Liver (tissue), 3 donors: ENCODE measurements around the gene UNC93B1.

Experiments
- ATF3 ChIP-seq: IDR thresholded peaks from 2 replicates; pipeline ENCODE4 v1.6.1; 2016; ENCODE audit warnings: antibody characterized with exemption
- CTCF ChIP-seq: fragments of 150-350 bp; IDR thresholded peaks from 2 replicates; pipeline ENCODE4 v1.5.1; 2017; ENCODE audit warnings: improper control_type of control experiment, low read depth, low read length; ENCODE audit not compliant: missing input control
- EGR1 ChIP-seq, 2 donors: IDR thresholded peaks; 2 replicates each; pipeline ENCODE4 v1.6.1; 2016 to 2018; ENCODE audit warnings: antibody characterized with exemption in 2 of 2, low read depth in 2 of 2
- GABPA ChIP-seq, 2 donors: IDR thresholded peaks in 1 of 2; conservative IDR thresholded peaks in 1 of 2; 2 replicates each; pipeline ENCODE4 v1.6.1; 2016; ENCODE audit warnings: antibody characterized with exemption in 2 of 2, mild to moderate bottlenecking in 1 of 2, moderate library complexity in 1 of 2
- JUND ChIP-seq, 2 donors: IDR thresholded peaks; 2 replicates each; pipeline ENCODE4 v1.6.1; 2016; ENCODE audit warnings: antibody characterized with exemption in 2 of 2
- RAD21 ChIP-seq, 2 donors: IDR thresholded peaks; 2 replicates each; pipeline ENCODE4 v1.6.1; 2016; ENCODE audit warnings: antibody characterized with exemption in 2 of 2, mild to moderate bottlenecking in 2 of 2
- REST ChIP-seq: IDR thresholded peaks from 2 replicates; pipeline ENCODE4 v1.6.1; 2016; ENCODE audit warnings: antibody characterized with exemption, mild to moderate bottlenecking
- RXRA ChIP-seq, 2 donors: IDR thresholded peaks; 2 replicates each; pipeline ENCODE4 v1.6.1; 2017 to 2018; ENCODE audit warnings: antibody characterized with exemption in 2 of 2, mild to moderate bottlenecking in 1 of 2
- TAF1 ChIP-seq: conservative IDR thresholded peaks from 2 replicates; pipeline ENCODE4 v1.6.1; 2016; ENCODE audit warnings: antibody characterized with exemption, mild to moderate bottlenecking
- YY1 ChIP-seq: IDR thresholded peaks from 2 replicates; pipeline ENCODE4 v1.6.1; 2016; ENCODE audit warnings: antibody characterized with exemption, mild to moderate bottlenecking
- donor health status: healthy.
- donor health status: healthy.

GRCh38 chr11:68017980-68018729 is 14.3 kb upstream of the UNC93B1 start:
- TF ChIP-seq ATF3 = no peak
- no peak for TF ChIP-seq CTCF
- TF ChIP-seq RAD21 (IDR thresholded peaks at IDR 0.05) = no peak
- TF ChIP-seq YY1 = no peak
- no peak for TF ChIP-seq TAF1
- no peak for TF ChIP-seq GABPA (IDR thresholded peaks at IDR 0.05 in 1 of 2, conservative IDR thresholded peaks at IDR 0.05 in 1 of 2)
- TF ChIP-seq RXRA (IDR thresholded peaks at IDR 0.05) = no peak
- TF ChIP-seq REST = no peak
- TF ChIP-seq EGR1 (IDR thresholded peaks at IDR 0.05; ENCODE audit: low read depth in 2 of 2) = no peak
- no peak for TF ChIP-seq JUND (IDR thresholded peaks at IDR 0.05)
